ENCODE data around the gene BPHL. TPM values are rescaled to one million over a fixed set of nuclear protein-coding genes. Genes with fewer than 3 reads are reported as not detected.
A peak's percentile ranks its signal among the peaks of the same experiment; 100 is the strongest.
"Not testable (repeated sequence)": the region's sequence is repeated elsewhere in the genome, so short reads cannot be mapped to it uniquely, and the experiment has no call there.

Gene BPHL
- total RNA-seq, 2 experiments from 2014 or later, result 6.9 to 7.5 TPM

GRCh38 chr6:3190779-3191178 lies 72.3 kb downstream of the BPHL start:
- Mint-ChIP-seq H3K4me1 (ENCODE audit: low read depth) (no peaks in the 10 kb centered on the region), H3K4me3 (no peak overlapping the region), H3K36me3 (ENCODE audit: low read depth) (no peaks in the 10 kb centered on the region), H3K9me3 (no peaks in the 10 kb centered on the region), H3K27ac (no peak overlapping the region), H3K27me3 (ENCODE audit: low read depth) (peaks cover 4% of the 10 kb centered on the region)
- intact Hi-C loops (cut with micrococcal nuclease), result no loop called here
- CTCF ChIA-PET, result no interaction called here
- DNase-seq, result no peak

- Mint-ChIP-seq H3K27ac (no peak overlapping the region), H3K9me3 (no peaks in the 10 kb centered on the region), H3K27me3 (ENCODE audit: low read depth) (no peaks in the 10 kb centered on the region), H3K4me3 (no peak overlapping the region), H3K36me3 (ENCODE audit: low read depth) (no peaks in the 10 kb centered on the region), H3K4me1 (ENCODE audit: low read depth) (no peaks in the 10 kb centered on the region)
- no peak for DNase-seq
- CTCF ChIA-PET, result interaction anchor here (0.7 kb wide), 1 partner anchor 62 kb away, joined by 4 read pairs; no protein-coding TSS in a partner anchor
- intact Hi-C loops (cut with micrococcal nuclease), result no loop called here
These were observed 74.8 kb downstream of the BPHL start for GRCh38 chr6:3193102-3193849.

- intact Hi-C loops (cut with micrococcal nuclease), result loop anchor here (2.0 kb wide), 1 partner anchor 14 kb away; no protein-coding TSS in a partner anchor
- no peak overlapping the region for H3K4me3 Mint-ChIP-seq
- DNase-seq, result peak; percentile 62
- CTCF ChIA-PET, result interaction anchor here (0.5 to 1.3 kb wide), 5 partner anchors 10 to 254 kb away, joined by 3 to 5 read pairs (median 4); no protein-coding TSS in a partner anchor
- peaks cover 6% of the 10 kb centered on the region for H3K9me3 Mint-ChIP-seq
- peaks cover 2% of the 10 kb centered on the region for H3K27me3 Mint-ChIP-seq (ENCODE audit: low read depth)
- no peaks in the 10 kb centered on the region for H3K4me1 Mint-ChIP-seq (ENCODE audit: low read depth)
- H3K27ac Mint-ChIP-seq, result no peak overlapping the region
- no peaks in the 10 kb centered on the region for H3K36me3 Mint-ChIP-seq (ENCODE audit: low read depth)
These were observed 76.3 kb downstream of the BPHL start for GRCh38 chr6:3194535-3195419.

- CTCF ChIA-PET, result no interaction called here
- H3K4me1 Mint-ChIP-seq (ENCODE audit: low read depth), result no peaks in the 10 kb centered on the region
- no peak overlapping the region for H3K4me3 Mint-ChIP-seq
- peaks cover 6% of the 10 kb centered on the region for H3K9me3 Mint-ChIP-seq
- no peaks in the 10 kb centered on the region for H3K36me3 Mint-ChIP-seq (ENCODE audit: low read depth)
- H3K27ac Mint-ChIP-seq, result no peak overlapping the region
- intact Hi-C loops (cut with micrococcal nuclease), result loop anchor here (2.0 kb wide), 1 partner anchor 13 kb away; no protein-coding TSS in a partner anchor
- H3K27me3 Mint-ChIP-seq (ENCODE audit: low read depth), result peaks cover 6% of the 10 kb centered on the region
- no peak for DNase-seq
These were observed 76.8 kb downstream of the BPHL start for GRCh38 chr6:3195420-3195694.

GRCh38 chr6:3195695-3196497 lies 77.4 kb downstream of the BPHL start:
- CTCF ChIA-PET, result interaction anchor here (0.6 to 1.0 kb wide), 2 partner anchors 10 to 11 kb away, joined by 3 read pairs; no protein-coding TSS in a partner anchor
- Mint-ChIP-seq H3K27ac (no peak overlapping the region), H3K36me3 (ENCODE audit: low read depth) (no peaks in the 10 kb centered on the region), H3K4me3 (no peak overlapping the region), H3K27me3 (ENCODE audit: low read depth) (peaks cover 6% of the 10 kb centered on the region), H3K4me1 (ENCODE audit: low read depth) (no peaks in the 10 kb centered on the region), H3K9me3 (peaks cover 6% of the 10 kb centered on the region)
- intact Hi-C loops (cut with micrococcal nuclease), result loop anchor here (1.0 to 2.0 kb wide), 2 partner anchors 13 to 70 kb away; no protein-coding TSS in a partner anchor
- DNase-seq, result peak; percentile 31

GRCh38 chr6:3196770-3197169 lies 78.3 kb downstream of the BPHL start:
- Mint-ChIP-seq H3K27me3 (ENCODE audit: low read depth) (peaks cover 8% of the 10 kb centered on the region), H3K4me1 (ENCODE audit: low read depth) (no peaks in the 10 kb centered on the region), H3K4me3 (no peak overlapping the region), H3K9me3 (peaks cover 6% of the 10 kb centered on the region), H3K27ac (no peak overlapping the region), H3K36me3 (ENCODE audit: low read depth) (no peaks in the 10 kb centered on the region)
- DNase-seq, result no peak
- intact Hi-C loops (cut with micrococcal nuclease), result loop anchor here (1.0 kb wide), 1 partner anchor 70 kb away; no protein-coding TSS in a partner anchor
- CTCF ChIA-PET, result interaction anchor here (1.0 kb wide), 1 partner anchor 9 kb away, joined by 3 read pairs; no protein-coding TSS in a partner anchor

GRCh38 chr6:3197734-3198133 lies 79.2 kb downstream of the BPHL start:
- H3K4me3 Mint-ChIP-seq; DNase-seq; H3K27ac Mint-ChIP-seq; intact Hi-C loops (cut with micrococcal nuclease); H3K4me1 Mint-ChIP-seq (ENCODE audit: low read depth); CTCF ChIA-PET; H3K36me3 Mint-ChIP-seq (ENCODE audit: low read depth); H3K9me3 Mint-ChIP-seq: not testable (repeated sequence)
- H3K27me3 Mint-ChIP-seq (ENCODE audit: low read depth), result peaks cover 10% of the 10 kb centered on the region

- Mint-ChIP-seq H3K27ac (no peak overlapping the region), H3K27me3 (ENCODE audit: low read depth) (peaks cover 19% of the 10 kb centered on the region), H3K36me3 (ENCODE audit: low read depth) (no peaks in the 10 kb centered on the region), H3K9me3 (peaks cover 6% of the 10 kb centered on the region), H3K4me3 (no peak overlapping the region), H3K4me1 (ENCODE audit: low read depth) (no peaks in the 10 kb centered on the region)
- CTCF ChIA-PET, result no interaction called here
- DNase-seq, result no peak
- intact Hi-C loops (cut with micrococcal nuclease), result no loop called here
These were observed 80.9 kb downstream of the BPHL start for GRCh38 chr6:3199382-3199781.

- no peak overlapping the region for H3K27ac Mint-ChIP-seq
- intact Hi-C loops (cut with micrococcal nuclease), result no loop called here
- no peaks in the 10 kb centered on the region for H3K36me3 Mint-ChIP-seq (ENCODE audit: low read depth)
- no peak for DNase-seq
- H3K27me3 Mint-ChIP-seq (ENCODE audit: low read depth), result peaks cover 23% of the 10 kb centered on the region
- H3K9me3 Mint-ChIP-seq, result peaks cover 6% of the 10 kb centered on the region
- H3K4me1 Mint-ChIP-seq (ENCODE audit: low read depth), result no peaks in the 10 kb centered on the region
- CTCF ChIA-PET, result interaction anchor here (0.6 kb wide), 2 partner anchors 56 to 432 kb away, joined by 3 to 6 read pairs; no protein-coding TSS in a partner anchor
- H3K4me3 Mint-ChIP-seq, result no peak overlapping the region
These were observed 82.2 kb downstream of the BPHL start for GRCh38 chr6:3200682-3201081.

GRCh38 chr6:3201388-3201787 lies 82.9 kb downstream of the BPHL start:
- intact Hi-C loops (cut with micrococcal nuclease), result no loop called here
- H3K4me3 Mint-ChIP-seq, result no peak overlapping the region
- H3K4me1 Mint-ChIP-seq (ENCODE audit: low read depth), result no peaks in the 10 kb centered on the region
- H3K9me3 Mint-ChIP-seq, result peaks cover 6% of the 10 kb centered on the region
- no peak for DNase-seq
- CTCF ChIA-PET, result interaction anchor here (0.9 kb wide), 1 partner anchor 13 kb away, joined by 3 read pairs; no protein-coding TSS in a partner anchor
- no peaks in the 10 kb centered on the region for H3K36me3 Mint-ChIP-seq (ENCODE audit: low read depth)
- peaks cover 28% of the 10 kb centered on the region for H3K27me3 Mint-ChIP-seq (ENCODE audit: low read depth)
- H3K27ac Mint-ChIP-seq, result no peak overlapping the region

All from activated naive CD4-positive, alpha-beta T cell treated with anti-CD3 and anti-CD28 coated beads for 36 hours (primary cell).